ENCODE data around the gene EFHD2. TPM values are rescaled to one million over a fixed set of nuclear protein-coding genes. Genes with fewer than 3 reads are reported as not detected.

The EFHD2 gene
- total RNA-seq, 2 donors from 2014 or later, result 44.6 to 90.4 TPM

DNA sequence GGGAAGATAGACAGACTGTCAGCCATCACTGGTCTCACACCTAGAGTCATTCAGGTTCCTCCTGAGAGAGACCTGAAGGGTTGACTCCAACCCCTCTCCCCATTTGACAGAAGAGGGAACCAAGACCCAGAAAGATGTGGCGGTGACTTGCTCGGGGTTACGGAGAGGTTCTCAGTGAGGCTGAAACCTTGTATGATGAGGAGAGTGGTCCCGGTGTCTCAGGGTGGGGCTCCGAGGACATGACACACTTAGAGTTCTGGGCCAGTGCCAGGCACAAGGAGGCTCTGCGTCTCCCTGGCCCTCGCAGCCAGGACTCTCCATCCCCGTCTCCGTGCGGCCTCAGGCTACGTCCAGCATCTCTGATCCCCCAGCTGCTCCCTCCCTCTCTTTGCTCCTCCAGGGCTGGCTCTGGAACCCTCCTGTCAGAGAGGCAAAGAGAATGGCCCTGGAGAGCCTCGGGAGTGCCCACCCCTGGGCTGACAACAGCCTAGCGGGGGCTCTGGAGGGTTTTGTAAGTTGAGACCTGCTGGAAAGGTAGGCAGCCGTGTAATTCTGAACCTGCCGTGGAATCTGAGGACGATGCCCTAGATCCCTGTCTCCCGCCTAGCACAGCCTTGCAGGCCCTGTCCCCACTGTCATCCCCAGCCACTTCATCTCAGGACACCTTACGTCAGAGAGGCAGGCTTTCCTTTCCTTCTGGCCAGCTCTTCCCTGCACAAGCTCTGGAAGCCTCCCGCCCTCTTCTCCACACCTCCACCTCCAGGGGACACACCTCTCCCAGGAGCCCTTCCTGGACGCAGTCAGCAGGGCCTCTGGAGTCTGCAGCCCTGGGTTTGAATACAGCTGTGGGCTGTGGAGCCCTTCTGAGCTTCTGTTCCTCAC lies 4.1 kb downstream of the EFHD2 start:
- no peak for ATAC-seq (replicated peaks)

DNA sequence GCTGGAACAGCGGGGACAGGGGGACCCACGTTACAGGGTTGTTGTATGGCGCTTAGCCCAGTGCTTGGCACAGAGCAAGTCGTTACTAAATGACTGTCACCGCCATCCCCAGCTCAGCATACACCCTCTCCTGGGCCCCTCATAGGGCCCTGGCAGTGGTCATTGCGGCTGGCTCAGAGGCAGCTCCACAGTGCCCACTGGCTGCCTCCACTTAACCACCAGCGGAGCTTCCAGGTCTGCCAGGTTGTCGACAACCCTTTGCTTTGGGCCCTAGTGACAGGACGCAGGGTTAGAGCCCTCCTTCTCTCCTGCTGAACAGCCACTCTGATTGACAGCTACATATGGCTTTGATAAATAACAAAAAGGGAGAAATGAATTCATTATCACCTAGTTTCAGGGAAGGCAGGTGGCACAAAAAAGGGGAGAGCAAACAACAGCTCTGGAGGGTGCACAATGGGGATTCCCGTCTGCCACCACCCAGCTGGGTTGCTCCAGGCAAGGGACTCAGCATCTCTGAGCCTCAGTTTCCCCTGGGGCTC lies 4.8 kb downstream of the EFHD2 start:
- Mint-ChIP-seq H3K4me3 (peak overlapping the region; percentile 80), H3K4me1 (peaks cover 41% of the 10 kb centered on the region), H3K27ac (peak overlapping the region; percentile 79), H3K27me3 (no peaks in the 10 kb centered on the region), H3K9me3 (no peaks in the 10 kb centered on the region), H3K36me3 (ENCODE audit: low read depth) (peaks cover 44% of the 10 kb centered on the region)
- ATAC-seq (replicated peaks), result no peak

More for the DNA sequence above, 4.1 kb downstream of the EFHD2 start:
- Mint-ChIP-seq H3K27ac (peak overlapping the region; percentile 79), H3K4me1 (peaks cover 41% of the 10 kb centered on the region), H3K27me3 (no peaks in the 10 kb centered on the region), H3K36me3 (ENCODE audit: low read depth) (peaks cover 42% of the 10 kb centered on the region), H3K4me3 (no peak overlapping the region), H3K9me3 (no peaks in the 10 kb centered on the region)

DNA sequence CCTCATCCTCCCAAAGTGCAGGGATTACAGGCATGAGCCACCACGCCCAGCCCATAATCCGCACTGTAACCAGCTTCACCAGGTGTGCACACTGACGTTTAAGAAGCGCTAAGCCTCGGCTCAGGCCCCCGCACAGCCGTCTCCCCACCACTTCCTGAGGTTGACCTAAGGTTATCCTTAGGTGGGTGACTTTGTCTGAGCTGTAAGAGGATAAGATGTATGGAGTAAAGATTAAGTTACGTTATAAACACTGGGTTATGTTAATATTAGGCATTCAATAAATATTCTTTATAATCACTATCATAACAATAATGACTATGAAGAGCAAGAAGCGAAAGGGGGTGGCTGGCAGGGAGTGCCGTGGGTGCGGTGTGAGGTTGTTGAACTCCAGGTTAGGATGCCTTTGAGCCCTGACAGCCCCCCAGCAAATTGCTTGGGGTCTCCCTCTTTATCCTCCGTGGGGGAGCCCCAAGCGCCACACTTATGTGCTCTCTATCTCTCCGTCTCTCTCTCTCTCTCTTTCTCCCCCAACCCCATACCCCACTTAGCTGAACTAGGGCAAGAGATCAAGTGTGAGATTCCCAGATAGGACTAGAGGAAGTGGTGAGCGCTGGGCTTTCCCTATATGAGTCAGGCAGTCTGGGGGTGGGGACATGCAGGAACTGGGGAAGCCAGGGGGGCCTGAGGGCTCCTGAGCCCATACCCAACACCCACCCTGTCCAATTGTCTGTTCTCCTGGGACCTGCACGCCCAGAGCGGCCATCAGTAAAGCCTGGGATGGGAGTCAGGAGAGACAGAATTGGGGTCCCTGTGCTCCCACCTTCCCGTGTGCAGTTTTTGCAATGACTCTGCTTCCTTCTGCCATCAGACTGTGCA lies 7.6 kb downstream of the EFHD2 start:
- peak overlapping the region; percentile 44 for H3K27ac Mint-ChIP-seq
- H3K4me3 Mint-ChIP-seq, result peak overlapping the region; percentile 80
- ATAC-seq (replicated peaks), result peak; percentile 69
- H3K9me3 Mint-ChIP-seq, result no peaks in the 10 kb centered on the region
- peaks cover 31% of the 10 kb centered on the region for H3K4me1 Mint-ChIP-seq
- peaks cover 43% of the 10 kb centered on the region for H3K36me3 Mint-ChIP-seq (ENCODE audit: low read depth)
- H3K27me3 Mint-ChIP-seq, result no peaks in the 10 kb centered on the region

DNA sequence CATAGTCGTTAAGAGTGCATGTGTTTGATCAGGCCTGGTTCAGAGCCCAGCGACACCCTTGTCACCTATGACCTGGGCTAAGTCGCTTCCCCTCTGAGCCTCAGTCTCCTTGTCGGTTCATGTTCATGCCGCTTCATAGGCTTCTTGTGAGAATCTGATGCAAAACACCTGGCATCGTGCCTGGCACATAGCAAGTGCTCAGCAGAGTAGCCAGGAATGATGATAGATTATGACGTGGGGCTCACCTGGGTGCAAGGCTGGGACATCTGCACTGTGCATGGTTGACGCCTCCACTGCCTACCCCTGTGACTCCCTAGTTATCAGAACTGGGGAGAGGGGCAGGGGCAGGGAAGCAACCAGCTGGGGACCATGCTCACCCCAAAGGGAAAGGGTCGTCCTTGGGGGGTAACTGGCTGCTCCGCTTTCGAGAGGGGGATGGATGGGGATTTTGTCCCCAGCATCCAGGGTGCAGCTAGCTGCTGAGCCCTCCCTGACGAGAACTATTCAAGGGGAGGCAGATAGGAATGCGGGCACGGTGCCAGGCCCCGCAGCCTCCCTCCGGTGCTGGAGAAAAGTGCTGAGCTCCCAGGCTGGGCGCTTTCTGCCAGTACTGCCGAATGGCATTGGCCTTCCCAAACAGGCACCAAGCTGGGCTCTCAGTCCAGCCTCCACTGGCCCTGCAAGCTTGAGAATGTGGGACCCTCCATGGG lies 9.3 kb downstream of the EFHD2 start:
- H3K4me1 Mint-ChIP-seq, result peaks cover 26% of the 10 kb centered on the region
- H3K27ac Mint-ChIP-seq, result no peak overlapping the region
- no peaks in the 10 kb centered on the region for H3K27me3 Mint-ChIP-seq
- H3K9me3 Mint-ChIP-seq, result no peaks in the 10 kb centered on the region
- peaks cover 40% of the 10 kb centered on the region for H3K36me3 Mint-ChIP-seq (ENCODE audit: low read depth)
- no peak for ATAC-seq (replicated peaks)
- H3K4me3 Mint-ChIP-seq, result no peak overlapping the region

DNA sequence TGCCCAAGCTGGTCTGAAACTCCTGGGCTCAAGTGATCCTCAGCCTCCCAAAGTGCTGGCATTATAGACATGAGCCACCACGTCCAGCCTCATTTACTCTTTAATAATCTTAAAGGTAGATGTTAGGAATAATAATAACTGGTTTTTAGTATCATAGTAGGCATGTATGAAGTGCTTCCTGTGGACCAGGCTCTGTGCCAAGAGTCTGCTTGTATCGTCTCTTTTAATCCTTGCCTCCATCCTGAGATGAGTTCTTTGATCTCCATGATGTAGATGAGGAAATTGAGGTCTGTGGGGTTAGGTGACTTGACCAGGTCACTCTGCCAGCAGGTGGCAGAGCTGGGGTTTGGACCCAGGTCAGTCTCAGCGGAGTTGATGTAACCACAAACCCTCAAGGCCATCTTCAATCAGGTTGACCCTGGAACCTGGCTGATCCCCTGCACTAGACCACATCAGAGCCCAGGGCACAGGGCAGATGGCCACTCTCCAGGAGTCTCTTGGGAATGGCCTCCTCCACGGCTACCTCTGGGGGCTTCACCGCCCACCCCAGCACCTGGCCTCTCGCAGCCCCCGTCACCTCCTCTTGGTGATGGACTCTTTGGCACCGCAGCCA lies 11.3 kb downstream of the EFHD2 start:
- peaks cover 18% of the 10 kb centered on the region for H3K4me1 Mint-ChIP-seq
- H3K36me3 Mint-ChIP-seq (ENCODE audit: low read depth), result peaks cover 37% of the 10 kb centered on the region
- H3K4me3 Mint-ChIP-seq, result no peak overlapping the region
- no peak for ATAC-seq (replicated peaks)
- H3K27ac Mint-ChIP-seq, result no peak overlapping the region
- no peaks in the 10 kb centered on the region for H3K9me3 Mint-ChIP-seq
- no peaks in the 10 kb centered on the region for H3K27me3 Mint-ChIP-seq

DNA sequence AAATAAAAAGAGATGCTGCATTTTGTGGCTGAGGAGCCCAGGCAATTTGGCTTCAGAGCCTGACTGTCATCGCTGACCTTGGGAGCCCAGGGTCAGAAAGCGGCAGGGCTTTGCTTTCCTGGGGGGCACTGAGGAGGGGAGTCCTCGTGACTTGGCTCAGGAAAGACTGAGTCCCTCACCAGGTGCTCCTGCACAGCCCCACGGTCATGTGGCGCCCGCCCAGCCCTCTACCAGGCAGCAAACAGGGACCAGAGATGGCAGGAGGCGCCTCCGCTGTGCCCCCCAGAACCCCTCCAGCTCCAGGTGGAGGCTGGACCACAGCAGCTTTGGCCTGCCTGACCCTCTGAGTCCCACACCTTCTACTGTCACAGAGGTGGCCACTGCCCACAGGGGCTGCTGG lies 13.2 kb downstream of the EFHD2 start:
- H3K4me3 Mint-ChIP-seq, result no peak overlapping the region
- no peak for ATAC-seq (replicated peaks)
- no peaks in the 10 kb centered on the region for H3K9me3 Mint-ChIP-seq
- H3K27me3 Mint-ChIP-seq, result no peaks in the 10 kb centered on the region
- H3K36me3 Mint-ChIP-seq (ENCODE audit: low read depth), result peaks cover 48% of the 10 kb centered on the region
- peaks cover 9% of the 10 kb centered on the region for H3K4me1 Mint-ChIP-seq
- H3K27ac Mint-ChIP-seq, result no peak overlapping the region

DNA sequence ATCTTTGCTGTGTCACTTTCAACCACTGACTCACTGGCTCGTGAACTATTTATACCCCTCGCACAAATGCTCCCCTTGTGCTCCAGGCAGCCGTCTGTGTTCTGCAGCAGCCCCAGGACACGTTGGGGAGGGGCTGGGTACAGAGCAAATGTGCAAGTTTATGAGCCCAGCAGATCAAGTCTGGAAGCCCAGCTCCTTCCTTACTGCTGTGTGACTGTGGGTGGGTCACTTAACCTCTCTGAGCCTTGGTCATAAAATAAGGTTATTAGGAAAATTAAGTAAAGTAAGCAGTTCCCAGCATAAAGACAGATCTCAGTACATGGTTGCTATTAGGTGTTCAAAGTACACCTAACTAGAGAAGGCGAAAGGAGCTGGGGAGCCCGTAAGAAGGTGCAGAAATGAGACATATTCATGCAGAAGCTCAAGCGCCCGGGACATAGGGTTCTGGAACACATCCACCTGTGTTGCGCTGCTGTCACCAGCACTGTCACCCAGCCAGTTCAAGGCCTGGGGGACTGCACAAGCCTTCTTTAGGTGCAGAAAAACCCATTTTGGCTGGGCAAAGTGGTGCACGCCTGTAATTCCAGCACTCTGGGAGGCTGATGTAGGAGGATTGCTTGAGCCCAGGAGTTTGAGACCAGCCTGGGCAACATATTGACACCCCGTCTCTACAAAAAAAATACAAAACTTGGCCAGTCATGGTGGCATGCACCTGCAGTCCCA lies 13.8 kb downstream of the EFHD2 start:
- Mint-ChIP-seq H3K4me3 (no peak overlapping the region), H3K4me1 (peaks cover 9% of the 10 kb centered on the region), H3K27me3 (no peaks in the 10 kb centered on the region), H3K9me3 (no peaks in the 10 kb centered on the region), H3K36me3 (ENCODE audit: low read depth) (peaks cover 54% of the 10 kb centered on the region), H3K27ac (no peak overlapping the region)
- ATAC-seq (replicated peaks), result no peak

DNA sequence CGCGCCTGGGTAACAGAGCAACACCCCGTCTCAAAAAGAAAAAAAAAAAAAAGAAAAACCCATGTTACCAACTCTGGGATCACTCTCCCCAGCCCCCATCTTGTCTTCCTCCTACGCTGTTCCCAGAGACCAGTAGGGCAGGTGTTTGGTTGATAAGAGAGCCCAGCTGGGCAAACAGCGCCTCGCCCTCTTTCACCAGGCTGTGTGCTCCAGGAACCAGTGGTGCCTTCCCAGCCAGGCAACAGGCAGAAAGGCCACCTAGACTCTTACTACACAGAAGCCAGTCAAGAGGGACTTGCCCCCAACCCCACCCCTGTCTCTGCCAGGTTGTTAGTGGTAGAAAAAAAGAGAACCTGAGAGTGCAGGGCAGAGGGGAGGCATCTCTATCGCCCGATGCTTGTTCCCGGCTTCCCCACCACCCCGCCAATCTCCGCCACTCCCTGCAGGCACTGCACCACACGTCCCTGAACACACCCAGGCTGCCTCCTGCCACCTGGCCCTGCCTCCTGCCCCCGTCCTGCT lies 14.5 kb downstream of the EFHD2 start:
- no peak for ATAC-seq (replicated peaks)
- Mint-ChIP-seq H3K36me3 (ENCODE audit: low read depth) (peaks cover 51% of the 10 kb centered on the region), H3K27me3 (no peaks in the 10 kb centered on the region), H3K4me1 (peaks cover 9% of the 10 kb centered on the region), H3K27ac (peak overlapping the region; percentile 39), H3K9me3 (no peaks in the 10 kb centered on the region), H3K4me3 (no peak overlapping the region)

DNA sequence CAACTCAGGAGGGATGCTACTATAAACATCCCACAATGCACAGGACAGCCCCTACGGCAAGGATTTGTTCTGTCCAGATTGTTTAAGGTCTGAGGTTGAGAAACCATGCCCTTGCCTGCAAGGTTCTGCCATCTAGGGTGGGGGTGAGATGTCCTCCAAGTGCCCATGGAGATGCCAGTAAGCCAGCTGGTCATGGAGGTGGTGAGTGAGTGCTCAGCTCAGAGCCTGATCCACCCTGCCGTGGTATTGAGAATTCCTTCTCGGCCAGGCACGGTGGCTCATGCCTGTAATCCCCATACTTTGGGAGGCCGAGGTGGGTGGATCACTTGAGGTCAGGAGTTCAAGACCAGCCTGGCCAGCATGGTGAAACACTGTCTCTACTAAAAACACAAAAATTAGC lies 15.3 kb downstream of the EFHD2 start:
- H3K9me3 Mint-ChIP-seq, result no peaks in the 10 kb centered on the region
- no peaks in the 10 kb centered on the region for H3K27me3 Mint-ChIP-seq
- H3K4me1 Mint-ChIP-seq, result peaks cover 9% of the 10 kb centered on the region
- no peak for ATAC-seq (replicated peaks)
- H3K27ac Mint-ChIP-seq, result peak overlapping the region; percentile 39
- peaks cover 54% of the 10 kb centered on the region for H3K36me3 Mint-ChIP-seq (ENCODE audit: low read depth)
- no peak overlapping the region for H3K4me3 Mint-ChIP-seq

DNA sequence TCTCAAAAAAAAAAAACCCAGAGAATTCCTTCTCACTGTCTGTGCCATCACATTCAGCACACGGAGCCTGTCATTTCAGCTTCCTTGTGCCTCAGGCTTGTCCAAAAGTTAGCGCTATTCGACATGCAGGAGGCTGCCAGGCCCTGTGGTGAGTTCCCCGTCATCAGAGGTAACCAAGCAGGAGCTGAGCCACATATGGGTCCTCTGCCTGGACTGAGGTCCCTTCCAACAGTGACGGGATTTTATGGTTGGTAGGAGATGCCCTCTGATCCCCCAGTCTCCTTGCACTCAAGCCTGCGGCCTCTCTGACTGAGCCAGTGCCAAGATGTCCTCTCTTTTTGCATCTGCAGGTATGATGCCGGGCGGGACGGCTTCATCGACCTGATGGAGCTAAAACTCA lies 15.8 kb downstream of the EFHD2 start:
- ATAC-seq (replicated peaks), result no peak
- H3K4me1 Mint-ChIP-seq, result peaks cover 9% of the 10 kb centered on the region
- peak overlapping the region; percentile 87 for H3K27ac Mint-ChIP-seq
- peaks cover 57% of the 10 kb centered on the region for H3K36me3 Mint-ChIP-seq (ENCODE audit: low read depth)
- H3K4me3 Mint-ChIP-seq, result no peak overlapping the region
- H3K9me3 Mint-ChIP-seq, result no peaks in the 10 kb centered on the region
- no peaks in the 10 kb centered on the region for H3K27me3 Mint-ChIP-seq

DNA sequence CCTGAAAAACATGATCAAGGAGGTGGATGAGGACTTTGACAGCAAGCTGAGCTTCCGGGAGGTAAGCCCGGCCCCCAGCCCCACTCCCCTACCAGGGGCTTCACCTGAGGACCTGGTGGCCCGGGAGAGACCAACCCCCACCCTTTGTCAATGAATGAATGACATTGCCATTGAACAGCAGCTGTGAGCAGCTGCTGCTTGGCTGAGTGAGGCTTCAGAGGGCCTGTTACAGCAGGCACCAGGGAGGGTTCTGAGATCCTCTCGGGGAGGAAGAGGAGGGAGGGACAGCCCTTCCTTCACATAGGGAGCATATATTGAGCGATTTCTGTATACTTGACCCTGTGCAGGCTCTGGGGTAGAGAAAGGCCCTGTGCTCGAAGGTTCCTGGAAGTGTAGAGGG lies 16.3 kb downstream of the EFHD2 start:
- H3K36me3 Mint-ChIP-seq (ENCODE audit: low read depth), result peaks cover 54% of the 10 kb centered on the region
- H3K27ac Mint-ChIP-seq, result peak overlapping the region; percentile 87
- no peak overlapping the region for H3K4me3 Mint-ChIP-seq
- no peaks in the 10 kb centered on the region for H3K9me3 Mint-ChIP-seq
- H3K27me3 Mint-ChIP-seq, result no peaks in the 10 kb centered on the region
- no peak for ATAC-seq (replicated peaks)
- H3K4me1 Mint-ChIP-seq, result peaks cover 9% of the 10 kb centered on the region

DNA sequence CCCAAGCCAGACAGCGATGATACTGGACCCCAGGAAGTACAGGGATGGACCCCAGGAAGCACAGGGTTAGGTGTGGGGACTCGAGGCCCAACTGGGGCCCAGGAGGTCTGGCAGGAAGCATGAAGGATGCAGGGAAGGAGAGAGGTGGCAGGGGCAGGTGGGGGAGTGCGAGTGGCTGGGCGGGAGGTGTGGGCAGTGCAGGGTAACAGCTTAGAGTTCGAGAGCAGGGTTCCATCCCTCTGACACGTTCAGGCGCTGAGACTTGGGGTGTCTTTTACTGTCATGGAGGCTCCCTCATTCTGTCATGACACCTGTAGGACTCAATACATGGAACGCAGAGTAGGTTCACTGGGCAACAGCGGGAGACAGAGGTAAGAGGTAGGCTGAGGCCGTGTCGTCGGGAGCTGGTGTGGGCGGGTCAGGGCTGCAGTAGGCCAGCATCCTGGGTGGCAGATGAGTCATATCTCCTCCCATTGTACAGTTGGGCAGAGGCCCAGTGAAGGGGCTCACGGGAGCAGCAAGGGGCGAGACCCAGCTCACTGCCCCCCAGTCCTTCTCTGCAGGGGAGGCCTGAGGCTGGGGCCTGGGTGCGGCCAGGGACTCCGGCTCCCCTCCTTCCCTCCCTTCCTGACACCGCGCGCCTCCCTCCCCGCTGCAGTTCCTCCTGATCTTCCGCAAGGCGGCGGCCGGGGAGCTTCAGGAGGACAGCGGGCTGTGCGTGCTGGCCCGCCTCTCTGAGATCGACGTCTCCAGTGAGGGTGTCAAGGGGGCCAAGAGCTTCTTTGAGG lies 17.0 kb downstream of the EFHD2 start:
- ATAC-seq (replicated peaks), result no peak

More for the DNA sequence above, 17.0 kb downstream of the EFHD2 start:
- Mint-ChIP-seq H3K9me3 (no peaks in the 10 kb centered on the region), H3K27me3 (no peaks in the 10 kb centered on the region), H3K36me3 (ENCODE audit: low read depth) (peaks cover 52% of the 10 kb centered on the region), H3K4me1 (peaks cover 9% of the 10 kb centered on the region), H3K4me3 (no peak overlapping the region), H3K27ac (peak overlapping the region; percentile 87)

All from activated T-helper 17 cell treated with anti-CD3 and anti-CD28 coated beads, Interleukin-2, amount 50 U/mL, for 72 hours (primary cell).